Activated T-cell treated with anti-CD3 and anti-CD28 coated beads, Interleukin-2, amount 50 U/mL, for 1 hour (primary cell): Measurements from ENCODE around the gene CNOT6L.

Source experiments
- DNase-seq: peaks from one replicate; pipeline ENCODE4 v3.0.0-alpha.2; 2020

The CNOT6L gene

DNA sequence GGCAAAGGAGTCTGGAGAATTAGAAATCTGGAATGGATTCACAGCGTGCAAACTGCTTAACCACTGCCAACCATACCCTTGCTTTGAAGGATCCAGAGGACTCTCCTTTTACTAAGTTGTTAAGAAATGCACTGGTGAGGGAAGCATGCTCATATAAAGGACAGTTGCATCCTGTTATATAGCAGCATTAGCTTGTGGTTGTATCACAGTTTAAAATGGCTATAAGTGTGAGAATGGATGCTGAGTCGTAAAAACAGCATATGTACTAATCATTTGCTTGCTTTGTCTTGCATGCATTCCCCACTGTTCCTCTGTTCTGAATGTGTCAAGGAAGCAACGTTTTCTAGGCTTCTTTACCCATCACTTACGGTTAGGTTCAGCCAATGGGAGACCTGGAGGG is 112.5 kb downstream of the CNOT6L start:
- DNase-seq = no peak

DNA sequence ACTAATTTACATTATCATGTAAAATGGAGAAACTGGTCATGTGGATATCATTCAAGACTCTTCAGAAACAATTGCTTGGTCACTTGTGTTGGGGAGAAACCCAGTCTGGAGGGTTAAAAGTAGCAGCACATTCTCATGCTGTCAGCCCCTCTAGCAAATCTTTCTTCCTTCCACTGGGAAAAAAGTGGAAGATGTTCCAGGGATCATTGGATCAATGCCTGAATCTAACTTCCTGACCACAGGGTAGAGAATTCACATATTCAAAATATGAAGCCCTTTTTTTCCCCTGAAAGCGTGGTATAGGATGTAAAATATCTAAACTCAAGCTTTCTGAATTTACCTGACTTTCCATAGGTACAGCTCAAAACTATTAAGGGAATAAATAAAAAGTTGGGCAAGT is 115.5 kb downstream of the CNOT6L start:
- no peak for DNase-seq

DNA sequence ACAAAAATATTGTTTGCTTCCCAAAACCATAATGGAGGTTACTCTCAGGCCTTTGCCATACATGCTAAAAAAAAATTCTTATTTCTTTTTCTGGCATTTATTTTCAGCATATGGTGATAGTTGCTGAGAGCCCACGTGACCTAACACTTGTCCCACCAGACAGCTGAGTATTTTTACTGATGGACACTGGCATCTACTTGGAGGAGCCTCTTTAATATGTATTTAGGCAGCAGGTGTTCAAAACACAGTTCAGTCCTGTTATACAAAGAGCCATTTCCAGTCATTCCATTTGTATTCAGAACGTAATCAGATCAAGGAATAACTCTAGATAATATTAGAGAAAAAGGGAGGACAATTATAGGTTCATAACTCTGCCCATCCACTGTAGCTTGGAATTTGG is 118.0 kb downstream of the CNOT6L start:
- no peak for DNase-seq

DNA sequence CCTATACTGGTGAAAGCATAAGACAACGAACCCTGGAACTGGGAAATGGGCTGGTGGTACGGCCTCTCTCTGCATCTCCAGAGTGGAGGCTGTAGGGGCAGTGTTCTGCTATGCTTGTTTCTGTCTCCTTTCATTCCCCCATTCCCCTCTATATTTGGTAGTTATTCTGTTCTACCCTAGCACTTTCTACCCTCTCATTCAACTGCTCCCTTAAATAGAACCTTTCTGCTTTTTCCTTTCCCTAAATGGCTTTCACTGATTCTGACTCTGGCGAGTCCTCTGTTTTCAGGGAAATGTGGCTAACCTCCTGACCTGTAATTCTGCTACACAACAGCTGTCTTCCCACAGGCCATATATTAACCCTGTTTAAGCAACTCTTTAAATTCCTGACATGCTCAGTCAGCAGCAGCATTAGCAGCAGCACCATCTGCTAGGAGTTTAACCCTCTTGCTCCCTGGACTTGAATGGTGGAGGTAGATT is 119.4 kb downstream of the CNOT6L start:
- no peak for DNase-seq

DNA sequence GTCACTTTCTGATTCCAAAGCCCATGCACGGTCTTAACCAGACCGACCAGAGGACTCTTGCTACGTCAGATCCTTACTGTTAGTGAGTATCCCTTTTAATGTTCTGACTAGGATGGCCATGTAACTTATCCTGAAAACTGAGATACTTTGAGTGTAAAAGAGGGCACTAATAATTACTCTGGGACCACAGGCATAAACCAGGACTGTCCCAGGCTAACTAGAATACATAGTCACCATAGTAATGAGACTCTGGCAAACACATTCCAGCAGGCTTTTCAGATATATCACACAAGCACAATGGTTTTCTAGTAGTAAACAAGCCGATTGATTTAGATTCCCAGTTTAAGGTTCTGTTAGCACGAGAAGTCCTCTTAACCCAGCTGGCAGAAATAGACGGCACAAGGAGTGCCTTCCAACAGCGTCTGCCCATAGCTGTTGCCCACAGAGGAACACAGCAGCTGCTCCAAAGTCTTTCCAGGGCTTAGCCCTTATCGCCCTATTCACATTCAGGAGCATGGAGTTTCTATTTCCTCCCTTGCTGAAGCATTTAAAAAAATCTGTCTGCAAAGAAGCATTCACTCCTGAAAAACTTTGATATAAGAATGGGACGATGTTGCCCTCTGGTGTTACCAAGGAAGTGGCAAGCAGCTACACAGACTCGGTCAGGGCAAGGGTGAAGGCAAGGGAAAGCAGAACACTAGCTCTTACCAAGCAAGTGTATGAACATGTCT is 121.1 kb downstream of the CNOT6L start:
- DNase-seq = no peak

DNA sequence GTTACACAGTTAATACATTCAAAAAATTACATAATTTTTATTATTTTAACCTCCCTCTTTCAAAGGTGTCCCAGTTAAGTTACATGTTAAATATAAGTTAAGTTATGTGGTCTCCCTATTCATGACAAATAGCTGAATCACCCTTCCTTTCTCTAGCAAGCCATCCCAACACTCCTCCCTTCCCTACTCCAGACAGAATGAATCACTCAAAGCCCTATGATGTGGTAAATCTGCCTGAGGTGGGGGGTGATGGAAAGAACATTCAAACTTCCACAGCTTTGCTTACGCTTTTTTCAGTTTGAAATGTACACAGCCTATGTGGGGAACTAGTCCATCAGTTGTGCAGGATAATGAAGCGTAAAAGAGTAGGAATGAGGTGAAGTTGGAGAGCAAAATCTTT is 123.4 kb downstream of the CNOT6L start:
- DNase-seq = no peak

DNA sequence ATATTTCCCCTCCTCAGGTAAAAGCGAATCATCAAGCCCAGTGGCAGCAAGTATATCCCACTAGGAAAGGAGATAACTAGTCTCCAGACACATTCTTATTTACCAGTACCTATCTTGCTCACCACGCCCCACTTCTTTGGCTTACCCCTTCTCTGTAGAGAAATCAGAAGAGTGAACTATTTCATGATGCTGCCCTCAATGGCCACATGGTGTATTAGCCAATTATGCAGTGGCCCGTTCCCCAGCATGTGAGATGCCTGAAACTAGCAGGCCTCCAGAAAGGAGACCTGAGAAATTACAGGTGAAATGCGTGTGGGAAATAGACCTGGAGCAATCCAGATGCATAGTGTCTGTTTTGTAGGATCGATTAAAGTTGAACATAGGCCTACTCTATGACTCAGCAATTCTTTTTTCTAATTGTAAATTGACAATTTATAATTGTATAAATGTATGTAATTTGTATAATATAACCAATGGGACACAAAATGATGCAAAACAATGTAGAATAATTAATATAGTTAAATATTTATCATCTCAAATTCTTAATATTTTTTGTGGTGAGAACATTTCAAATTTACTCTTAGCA is 126.2 kb downstream of the CNOT6L start:
- no peak for DNase-seq

DNA sequence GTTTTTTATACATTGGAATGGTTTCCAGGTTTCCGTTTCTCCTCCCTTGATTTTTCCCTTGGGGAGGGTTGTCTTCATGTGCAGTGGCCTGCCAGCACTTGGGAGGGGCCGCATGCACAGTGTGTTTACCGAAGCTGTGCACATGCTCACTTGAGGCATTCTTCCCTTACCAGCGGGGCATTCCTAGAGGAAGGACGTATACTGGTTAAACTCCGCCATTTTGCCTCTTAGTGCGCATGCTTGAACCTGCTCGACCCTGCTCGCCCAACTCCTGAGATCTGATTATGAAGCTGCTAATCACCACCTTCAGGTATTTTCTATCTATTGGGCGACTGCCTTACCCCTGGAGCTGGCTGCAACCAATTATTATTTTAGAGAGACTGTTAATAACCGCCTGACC is 137.4 kb downstream of the CNOT6L start:
- no peak for DNase-seq

DNA sequence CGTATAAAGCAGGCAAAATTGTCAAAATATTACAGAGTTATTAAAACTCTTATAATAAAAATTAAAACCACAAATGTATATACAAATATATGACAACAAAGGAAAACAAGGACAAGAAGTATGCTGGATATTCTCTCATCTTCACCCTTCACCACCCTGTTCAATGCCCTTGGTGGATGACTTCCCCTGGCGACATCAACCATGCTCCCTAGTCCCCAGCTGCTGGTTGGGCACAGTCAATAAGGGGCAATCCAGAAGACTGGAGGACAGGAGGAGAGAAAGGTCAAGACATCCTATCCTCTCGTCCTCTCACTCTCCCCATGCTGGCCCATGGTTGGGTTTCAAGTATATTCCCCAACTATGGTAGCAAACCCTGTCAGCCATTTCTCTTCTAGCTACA is 142.3 kb downstream of the CNOT6L start:
- no peak for DNase-seq

DNA sequence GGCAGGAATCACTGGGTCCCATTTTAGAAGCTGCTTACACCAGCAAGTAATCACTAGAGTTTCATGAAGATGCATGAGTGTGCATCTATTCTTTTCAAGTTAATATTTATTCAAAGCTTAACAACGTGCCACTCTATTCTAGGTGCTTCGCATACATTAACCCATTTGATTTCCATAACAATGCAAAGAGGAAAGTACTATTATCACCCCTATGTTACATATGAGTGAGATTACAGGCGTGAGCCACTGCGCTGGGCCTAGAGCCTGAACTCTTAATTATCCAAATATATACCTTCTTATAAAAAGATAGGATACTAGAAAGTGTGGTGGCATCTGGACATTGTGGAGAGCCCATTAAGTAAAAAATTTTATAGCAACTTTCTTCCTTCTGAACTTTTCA is 148.1 kb downstream of the CNOT6L start:
- no peak for DNase-seq

DNA sequence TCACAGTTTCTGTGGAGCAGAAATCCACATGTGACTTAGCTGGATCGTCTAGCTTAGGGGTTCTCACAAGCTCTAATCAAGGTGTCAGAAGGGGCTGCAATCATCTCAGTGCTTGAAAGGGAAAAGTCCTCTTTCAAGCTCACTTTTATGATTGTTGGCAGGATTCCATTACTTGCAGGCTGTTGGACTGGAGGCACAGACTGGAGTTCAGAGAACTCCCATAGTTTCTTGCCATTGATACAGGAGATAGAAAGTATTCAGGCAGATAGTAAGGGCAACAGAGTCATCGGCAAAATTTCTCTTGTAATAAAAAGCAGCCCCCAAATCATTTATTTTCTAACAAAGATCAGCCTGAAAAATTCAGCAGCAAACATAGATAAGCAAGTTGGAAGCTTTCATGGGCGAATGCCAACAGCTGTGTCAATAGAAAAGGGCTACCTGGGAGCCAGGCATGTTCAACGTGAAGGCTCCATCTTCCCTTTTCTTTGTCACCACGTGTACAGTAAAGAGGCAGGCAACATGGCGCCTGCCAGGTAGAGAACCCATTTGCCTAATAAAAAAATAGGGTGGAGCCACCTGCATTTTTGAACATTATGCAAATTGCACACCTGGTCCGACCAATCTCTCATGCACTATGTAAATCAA is 149.1 kb downstream of the CNOT6L start:
- DNase-seq = no peak

DNA sequence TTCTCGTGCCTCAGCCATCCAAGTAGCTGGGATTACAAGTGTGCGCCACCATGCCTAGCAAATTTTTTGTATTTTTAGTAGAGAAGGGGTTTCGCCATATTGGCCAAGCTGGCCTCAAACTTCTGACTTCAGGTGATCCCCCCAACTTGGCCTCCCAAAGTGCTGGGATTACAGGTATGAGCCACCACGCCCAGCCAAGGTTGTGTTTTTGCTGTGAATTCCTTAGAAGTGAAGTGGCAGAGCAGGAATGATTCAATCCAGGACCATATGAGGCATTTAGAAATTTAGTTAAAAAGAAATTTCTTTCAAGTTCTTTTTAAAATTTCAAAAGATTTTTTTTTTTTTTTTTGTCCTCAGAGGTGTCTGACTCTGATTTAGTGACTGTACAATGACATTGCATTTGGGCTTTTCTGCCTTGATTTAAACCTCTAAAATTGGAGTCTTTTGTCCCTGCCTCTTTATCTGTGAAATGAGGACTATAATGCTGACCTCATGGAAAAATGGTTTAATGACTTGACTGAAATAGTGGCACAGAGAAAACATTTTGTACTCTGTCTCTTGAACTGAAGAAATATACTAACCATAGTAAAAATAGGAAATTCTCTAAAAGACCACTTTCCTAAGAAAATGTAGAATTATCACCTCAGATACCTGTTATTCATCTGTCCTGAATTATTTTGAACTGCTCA is 153.6 kb downstream of the CNOT6L start:
- DNase-seq = no peak
